Activated CD8-positive, alpha-beta T cell treated with anti-CD3 and anti-CD28 coated beads for 36 hours (primary cell): ENCODE results near the gene FOXB1. TPM values are rescaled to one million over a fixed set of nuclear protein-coding genes. Genes with fewer than 3 reads are reported as not detected.

Experiments
- ATAC-seq: fragments of 200-7000 bp; cut with Tn5 transposase; one replicate; pipeline ENCODE4 v1.10.0; 2021; ENCODE audit warnings: mild to moderate bottlenecking, moderate library complexity
- CTCF ChIA-PET: fragments of 350-600 bp; sonication (Branson Sonifier 250); formaldehyde crosslinking; loops from one replicate; lab custom pipeline; 2021; ENCODE audit warnings: antibody characterized with exemption; lab: Charles Lee
- POLR2A ChIA-PET: fragments of 350-600 bp; sonication (Branson Sonifier 250); formaldehyde crosslinking; loops from one replicate; lab custom pipeline; 2021; ENCODE audit warnings: antibody characterized with exemption; lab: Charles Lee
- DNase-seq: peaks from one replicate; pipeline ENCODE4 v3.0.0-alpha.2; 2020
- H3K27ac Mint-ChIP-seq: one replicate; pipeline ENCODE4 v1.8.0; 2021; ENCODE audit warnings: mild to moderate bottlenecking, mixed read lengths
- H3K27me3 Mint-ChIP-seq: one replicate; pipeline ENCODE4 v1.8.0; 2021; ENCODE audit warnings: mixed read lengths
- H3K36me3 Mint-ChIP-seq: one replicate; pipeline ENCODE4 v1.8.0; 2021; ENCODE audit warnings: low read depth, mixed read lengths
- H3K4me1 Mint-ChIP-seq: one replicate; pipeline ENCODE4 v1.8.0; 2021; ENCODE audit warnings: low read depth, mixed read lengths
- H3K4me3 Mint-ChIP-seq: one replicate; pipeline ENCODE4 v1.8.0; 2021; ENCODE audit warnings: mild to moderate bottlenecking, moderate library complexity, mixed read lengths
- H3K9me3 Mint-ChIP-seq: one replicate; pipeline ENCODE4 v1.8.0; 2021; ENCODE audit warnings: mixed read lengths
- CTCF ChIP-seq: fragments of 200-600 bp; IDR thresholded peaks from one replicate; pipeline ENCODE4 v1.8.0; 2022; ENCODE audit warnings: antibody characterized with exemption, mild to moderate bottlenecking
- intact Hi-C: fragments of 100-400 bp; cut with micrococcal nuclease; formaldehyde crosslinking; loops from one replicate; pipeline ENCODE4 v1.10.0; 2022
- total RNA-seq, 2 experiments: library from RNA; stranded (reverse); gene quantifications; one replicate each; pipeline ENCODE4 v1.2.3, GENCODE V29; 2021

Gene FOXB1
- total RNA-seq, 2 experiments from 2014 or later, result 0.13 to 0.36 TPM

- Mint-ChIP-seq H3K27ac (peak overlapping the region; percentile 14), H3K4me1 (peaks cover 33% of the 10 kb centered on the region), H3K9me3 (peaks cover 6% of the 10 kb centered on the region), H3K27me3 (peaks cover 85% of the 10 kb centered on the region), H3K4me3 (peak overlapping the region; percentile 79), H3K36me3 (peaks cover 6% of the 10 kb centered on the region)
- CTCF ChIA-PET, result interaction anchor here (1.2 to 2.5 kb wide), 7 partner anchors 11 to 173 kb away, joined by 3 to 18 read pairs (median 5); no protein-coding TSS in a partner anchor
- DNase-seq (peak; percentile 38), ATAC-seq (no peak)
- POLR2A ChIA-PET, result interaction anchor here (0.8 to 1.6 kb wide), 4 partner anchors 10 to 26 kb away, joined by 3 read pairs; no protein-coding TSS in a partner anchor
- no peak for TF ChIP-seq CTCF
- intact Hi-C loops, result loop anchor here (5.0 kb wide), 2 partner anchors 88 to 122 kb away; no protein-coding TSS in a partner anchor
These were observed 788 bp downstream of the FOXB1 start for GRCh38 chr15:60004846-60005351.

GRCh38 chr15:60005352-60006202 lies 1.5 kb downstream of the FOXB1 start:
- no peak for TF ChIP-seq CTCF
- ATAC-seq (peak; percentile 24), DNase-seq (peak; percentile 28)
- peaks cover 6% of the 10 kb centered on the region for H3K9me3 Mint-ChIP-seq
- ChIA-PET CTCF (interaction anchor here (1.4 to 2.5 kb wide), 5 partner anchors 11 to 88 kb away, joined by 3 to 18 read pairs (median 4); no protein-coding TSS in a partner anchor), POLR2A (interaction anchor here (1.1 to 1.6 kb wide), 2 partner anchors 11 to 18 kb away, joined by 3 read pairs; no protein-coding TSS in a partner anchor)
- H3K27ac Mint-ChIP-seq, result peak overlapping the region; percentile 75
- peaks cover 84% of the 10 kb centered on the region for H3K27me3 Mint-ChIP-seq
- intact Hi-C loops, result loop anchor here (5.0 kb wide), 1 partner anchor 122 kb away; no protein-coding TSS in a partner anchor
- peaks cover 29% of the 10 kb centered on the region for H3K4me1 Mint-ChIP-seq
- H3K36me3 Mint-ChIP-seq, result peaks cover 6% of the 10 kb centered on the region
- H3K4me3 Mint-ChIP-seq, result peak overlapping the region; percentile 79

- ChIA-PET POLR2A (no interaction called here), CTCF (interaction anchor here (1.1 to 1.7 kb wide), 3 partner anchors 11 to 88 kb away, joined by 3 to 4 read pairs (median 4); no protein-coding TSS in a partner anchor)
- Mint-ChIP-seq H3K4me1 (peaks cover 29% of the 10 kb centered on the region), H3K27me3 (peaks cover 84% of the 10 kb centered on the region), H3K4me3 (peak overlapping the region; percentile 79), H3K9me3 (peaks cover 6% of the 10 kb centered on the region), H3K27ac (peak overlapping the region; percentile 75), H3K36me3 (peaks cover 6% of the 10 kb centered on the region)
- no peak for TF ChIP-seq CTCF
- intact Hi-C loops, result loop anchor here (5.0 kb wide), 1 partner anchor 121 kb away; no protein-coding TSS in a partner anchor
- peak; percentile 77 for ATAC-seq
- peak; percentile 88 for DNase-seq
These were observed 2.2 kb downstream of the FOXB1 start for GRCh38 chr15:60006203-60006862.

GRCh38 chr15:60006873-60007272 lies 2.8 kb downstream of the FOXB1 start:
- ATAC-seq (no peak), DNase-seq (no peak)
- Mint-ChIP-seq H3K27me3 (peaks cover 83% of the 10 kb centered on the region), H3K36me3 (peaks cover 6% of the 10 kb centered on the region), H3K4me3 (peak overlapping the region; percentile 79), H3K27ac (no peak overlapping the region), H3K9me3 (peaks cover 3% of the 10 kb centered on the region), H3K4me1 (peaks cover 29% of the 10 kb centered on the region)
- POLR2A ChIA-PET, result interaction anchor here (0.6 kb wide), 1 partner anchor 61 kb away, joined by 3 read pairs; no protein-coding TSS in a partner anchor
- CTCF ChIA-PET, result interaction anchor here (1.1 to 1.7 kb wide), 3 partner anchors 12 to 89 kb away, joined by 3 to 4 read pairs (median 4); no protein-coding TSS in a partner anchor
- intact Hi-C loops, result loop anchor here (5.0 kb wide), 1 partner anchor 120 kb away; no protein-coding TSS in a partner anchor
- TF ChIP-seq CTCF, result no peak
